Activated CD8-positive, alpha-beta memory T cell treated with anti-CD3 and anti-CD28 coated beads, Interleukin-2, amount 50 U/mL, for 1 hour (primary cell): ENCODE data around the gene NMBR.
"Not testable (repeated sequence)": the region's sequence is repeated elsewhere in the genome, so short reads cannot be mapped to it uniquely, and the experiment has no call there.

Experiments used
- DNase-seq: peaks from one replicate; pipeline ENCODE4 v3.0.0-alpha.2; 2020; ENCODE audit errors: extremely low read depth

NMBR gene

DNA sequence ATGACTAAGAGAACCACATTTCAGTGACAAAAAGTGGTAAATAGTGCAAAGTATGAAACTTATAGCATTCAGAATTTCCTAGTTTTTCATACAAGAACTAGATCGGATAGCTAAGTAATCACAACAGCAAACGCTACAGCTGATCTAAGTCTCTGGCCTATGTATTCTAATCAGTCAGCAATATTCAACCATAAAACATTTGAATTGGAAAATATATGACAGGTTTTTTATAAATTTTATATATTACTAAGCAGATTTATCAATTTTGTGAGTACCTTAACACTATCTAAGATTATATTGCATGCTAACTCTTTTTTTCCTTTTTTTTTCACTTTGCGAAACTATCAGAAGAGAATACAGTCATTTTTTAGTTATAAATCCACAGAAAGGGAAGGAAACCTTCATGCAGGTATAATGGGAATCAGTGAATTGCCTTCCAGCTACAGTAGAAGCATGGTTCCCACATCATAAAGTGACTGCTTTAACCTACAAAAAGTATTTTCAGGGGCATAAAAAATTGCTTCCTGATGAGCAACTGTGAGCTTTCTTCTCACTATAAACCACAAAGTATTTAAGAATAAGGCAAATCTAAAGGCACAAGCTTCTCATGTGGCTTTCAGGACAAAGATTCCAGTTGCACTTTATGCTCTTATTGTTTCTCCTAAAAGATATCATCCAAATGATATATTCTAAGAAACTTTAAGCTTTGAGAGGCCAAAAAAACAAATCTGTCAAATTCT is 88.2 kb downstream of the NMBR start:
- DNase-seq: no peak

GRCh38 chr6:142055219-142055618 is 91.7 kb downstream of the NMBR start:
- no peak for DNase-seq

DNA sequence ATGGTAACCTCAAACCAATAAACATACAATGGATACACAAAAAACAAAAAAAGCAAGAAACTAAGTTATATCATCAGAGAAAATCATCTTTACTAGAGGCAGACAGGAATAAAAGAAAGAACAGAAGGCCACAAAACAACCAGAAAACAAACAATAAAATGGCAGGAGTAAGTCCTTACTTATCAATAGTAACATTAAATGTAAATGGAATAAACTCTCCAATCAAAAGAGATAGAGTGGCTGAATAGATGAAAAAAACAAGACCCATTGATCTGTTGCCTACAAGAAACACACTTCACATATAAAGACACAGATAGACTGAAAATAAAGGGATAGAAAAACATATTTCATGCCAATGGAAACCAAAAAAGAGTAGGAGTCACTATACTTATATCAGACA is 95.5 kb downstream of the NMBR start:
- no peak for DNase-seq

DNA sequence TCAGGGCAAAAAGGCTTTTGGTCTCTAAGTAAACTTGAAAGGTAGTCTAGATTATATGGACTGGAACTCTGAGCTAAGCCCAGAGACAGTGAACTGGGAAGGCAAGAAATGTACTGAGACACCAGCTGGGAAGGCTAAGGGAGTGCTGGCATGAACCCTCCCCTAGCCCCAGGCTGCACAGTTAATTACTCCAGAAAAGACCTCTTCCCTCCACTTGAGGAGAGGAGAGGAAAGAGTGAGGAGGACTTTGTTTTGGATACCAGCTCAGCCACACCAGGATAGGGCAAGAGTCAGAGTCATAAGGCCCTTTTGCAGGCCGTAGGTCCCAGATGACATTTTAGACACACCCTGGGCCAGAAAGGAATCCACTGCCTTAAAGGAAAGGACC is 98.3 kb downstream of the NMBR start:
- no peak for DNase-seq

DNA sequence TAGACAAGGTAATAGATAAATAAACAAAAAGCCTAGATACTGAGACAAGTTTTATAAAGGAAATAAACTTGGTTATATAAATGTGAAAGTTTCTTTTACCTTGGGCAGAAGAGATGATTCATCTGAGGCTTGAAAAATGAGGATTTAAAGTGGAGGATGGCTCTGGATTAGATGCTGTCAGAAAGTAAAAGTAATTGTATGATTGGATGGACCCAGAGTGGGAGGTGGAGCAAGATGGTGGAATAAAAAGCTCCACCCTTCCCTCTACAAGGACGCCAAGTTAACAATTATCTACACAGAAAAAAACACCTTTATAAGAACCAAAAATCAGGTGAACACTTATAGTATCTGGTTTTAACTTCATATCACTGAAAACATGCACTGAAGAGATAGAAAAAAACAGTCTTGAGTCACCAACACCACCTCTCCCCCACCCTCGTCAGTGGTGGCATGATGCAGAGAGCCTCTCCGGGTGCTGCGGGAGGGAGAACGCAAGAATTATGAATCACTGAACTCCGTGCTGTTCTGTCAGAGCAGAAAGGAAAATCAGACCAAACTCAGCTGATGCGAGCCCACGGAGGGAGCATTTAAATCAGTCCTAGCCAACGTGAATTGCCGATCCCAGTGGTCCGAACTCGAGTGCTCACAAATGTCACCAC is 98.9 kb downstream of the NMBR start:
- no peak for DNase-seq

- DNase-seq: no peak
These were observed 101.3 kb downstream of the NMBR start for GRCh38 chr6:142045380-142046278.

GRCh38 chr6:142035890-142036289 is 111.0 kb downstream of the NMBR start:
- no peak for DNase-seq

GRCh38 chr6:142031035-142031434 is 115.9 kb downstream of the NMBR start:
- no peak for DNase-seq

DNA sequence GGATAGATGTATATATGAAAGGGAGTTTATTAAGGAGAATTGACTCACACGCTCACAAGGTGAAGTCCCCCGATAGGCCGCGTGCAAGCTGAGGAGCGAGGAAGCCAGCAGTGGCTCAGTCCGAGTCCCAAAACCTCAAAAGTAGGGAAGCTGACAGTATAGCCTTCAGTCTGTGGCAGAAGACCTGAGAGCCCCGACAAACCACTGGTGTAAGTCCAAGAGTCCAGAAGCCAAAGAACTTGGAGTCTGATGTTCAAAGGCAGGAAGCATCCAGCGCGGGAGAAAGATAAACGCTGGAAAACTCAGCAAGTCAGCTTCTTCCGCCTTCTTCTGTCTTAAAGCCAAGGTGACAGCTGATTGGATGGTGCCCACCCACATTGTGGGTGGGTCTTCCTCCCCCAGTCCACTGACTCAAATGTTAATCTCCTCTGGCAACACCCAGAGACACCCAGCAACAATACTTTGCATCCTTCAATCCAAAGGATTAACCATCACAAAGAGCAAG is 116.8 kb downstream of the NMBR start:
- no peak for DNase-seq

- DNase-seq: no peak
These were observed 118.4 kb downstream of the NMBR start for GRCh38 chr6:142028527-142028926.

GRCh38 chr6:142027804-142028203 is 119.1 kb downstream of the NMBR start:
- not testable (repeated sequence) for DNase-seq

GRCh38 chr6:142027074-142027473 is 119.8 kb downstream of the NMBR start:
- DNase-seq: no peak

DNA sequence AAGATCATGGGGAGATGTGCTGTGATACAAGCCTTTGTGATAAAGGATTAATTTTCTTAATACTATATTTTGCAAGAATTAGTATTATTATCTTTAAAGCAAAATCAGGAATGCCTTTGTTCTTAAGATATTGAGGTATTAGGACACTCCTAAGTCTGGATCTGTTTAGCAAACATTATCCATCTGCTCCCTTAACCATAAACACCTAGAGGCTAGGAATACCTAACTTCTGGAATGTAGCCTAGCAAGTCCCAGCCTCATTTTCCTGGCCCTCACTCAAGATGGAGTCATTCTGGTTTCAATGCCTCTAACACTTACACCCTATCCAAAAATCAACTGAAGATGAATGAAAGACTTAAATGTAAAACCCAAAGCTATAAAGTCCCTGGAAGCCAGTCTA is 120.5 kb downstream of the NMBR start:
- no peak for DNase-seq
